Caco-2 (cell line): ENCODE measurements around the gene COL12A1. TPM values are rescaled to one million over a fixed set of nuclear protein-coding genes. Genes with fewer than 3 reads are reported as not detected.

Experiments
- Bru-seq: library from RNA; stranded (reverse); fragments of 400-500 nt; gene quantifications from one replicate; lab custom pipeline; 2021; lab: Mats Ljungman, UMichigan
- BruChase-seq, 2 experiments: library from RNA; stranded (reverse); fragments of 400-500 nt; gene quantifications; one replicate each; lab custom pipeline; 2021; lab: Mats Ljungman, UMichigan
- BruUV-seq: library from RNA; stranded (reverse); fragments of 400-500 nt; replicated peaks from 2 replicates; lab custom pipeline; 2021; lab: Mats Ljungman, UMichigan
- CTCF ChIA-PET: fragments of 300-600 bp; sonication (Branson Sonifier 250); formaldehyde crosslinking; loops from one replicate; lab custom pipeline; 2022; ENCODE audit warnings: antibody characterized with exemption; lab: Charles Lee
- POLR2A ChIA-PET: fragments of 300-600 bp; sonication (Branson Sonifier 250); formaldehyde crosslinking; loops from one replicate; lab custom pipeline; 2022; ENCODE audit warnings: antibody characterized with exemption; lab: Charles Lee
- DNase-seq, 2 experiments: peaks; one replicate each; pipeline versions ENCODE4 v3.0.0 to v3.0.0-alpha.2; 2020 to 2022
- H3K27me3 ChIP-seq: replicated peaks from 2 replicates; pipeline ENCODE4 v1.6.0; 2011; ENCODE audit warnings: low read length; ENCODE audit not compliant: control insufficient read depth, insufficient read depth
- H3K36me3 ChIP-seq: 2 replicates; pipeline ENCODE4 v1.5.1; 2011; ENCODE audit warnings: low read length; ENCODE audit not compliant: control insufficient read depth, insufficient read depth
- H3K4me1 ChIP-seq: fragments of 250-450 bp; sonication (Bioruptor Pico); 2 replicates; pipeline ENCODE4 v1.5.1; 2020; ENCODE audit warnings: mild to moderate bottlenecking
- H3K4me3 ChIP-seq: 2 replicates; pipeline ENCODE4 v1.5.1; 2011; ENCODE audit warnings: low read depth, mild to moderate bottlenecking, control low read depth, low read length
- H3K9me3 ChIP-seq: fragments of 250-450 bp; sonication (Bioruptor Pico); 2 replicates; pipeline ENCODE4 v1.5.1; 2020; ENCODE audit warnings: mild to moderate bottlenecking, moderate library complexity
- H3K27ac Mint-ChIP-seq: one replicate; pipeline ENCODE4 v1.8.0; 2022; ENCODE audit warnings: mixed read lengths; ENCODE audit not compliant: unreplicated experiment
- H3K27me3 Mint-ChIP-seq: one replicate; pipeline ENCODE4 v1.8.0; 2022; ENCODE audit warnings: mixed read lengths; ENCODE audit not compliant: insufficient read depth, unreplicated experiment
- H3K36me3 Mint-ChIP-seq: one replicate; pipeline ENCODE4 v1.8.0; 2022; ENCODE audit warnings: mild to moderate bottlenecking, mixed read lengths; ENCODE audit not compliant: insufficient read depth, unreplicated experiment
- H3K4me1 Mint-ChIP-seq: one replicate; pipeline ENCODE4 v1.8.0; 2022; ENCODE audit warnings: low read depth, mixed read lengths; ENCODE audit not compliant: unreplicated experiment
- H3K4me3 Mint-ChIP-seq: one replicate; pipeline ENCODE4 v1.8.0; 2022; ENCODE audit warnings: mild to moderate bottlenecking, moderate library complexity, mixed read lengths; ENCODE audit not compliant: unreplicated experiment
- H3K9me3 Mint-ChIP-seq: one replicate; pipeline ENCODE4 v1.8.0; 2022; ENCODE audit warnings: mixed read lengths; ENCODE audit not compliant: unreplicated experiment
- CTCF ChIP-seq, 2 experiments: fragments of 200-600 bp in 1 of 2; IDR thresholded peaks; 1 replicate in 1 of 2; 2 replicates in 1 of 2; pipeline versions ENCODE4 v1.5.1 to v1.8.0; 2011 to 2022; ENCODE audit warnings: antibody characterized with exemption in 1 of 2, control low read depth in 1 of 2, inconsistent platforms in 1 of 2, low read depth in 1 of 2, low read length in 1 of 2, mild to moderate bottlenecking in 1 of 2, moderate library complexity in 1 of 2; ENCODE audit not compliant: insufficient read depth in 1 of 2, severe bottlenecking in 1 of 2, unreplicated experiment in 1 of 2
- intact Hi-C: fragments of 100-400 bp; cut with micrococcal nuclease; formaldehyde crosslinking; loops from one replicate; pipeline ENCODE4 v1.10.0; 2022; ENCODE audit not compliant: unreplicated experiment
- long read RNA-seq: library from polyadenylated mRNA; stranded (forward); transcript quantifications from one replicate; pipeline ENCODE4 v2.0.0, GENCODE V29; 2022
- total RNA-seq: library from RNA; stranded (reverse); gene quantifications from 2 replicates; pipeline ENCODE4 v1.2.3, GENCODE V29; 2022

COL12A1 gene
- total RNA-seq (61.8 and 68.0 TPM in 2 replicates), Bru-seq, nascent RNA (percentile 77 among the genes with signal in this experiment), BruChase-seq, experiment 1, labeled RNA remaining after a 2-hour chase (percentile 84 among the genes with signal in this experiment), BruChase-seq, experiment 2, labeled RNA remaining after a 6-hour chase (percentile 85 among the genes with signal in this experiment)
- long read RNA-seq, partial matches to known transcripts: 20 of 27 reads
- long read RNA-seq, other reads (novel, unspliced or antisense): 7 of 27 reads

- Mint-ChIP-seq H3K36me3 (peaks cover 6% of the 10 kb centered on the region), H3K27ac (peak within 1 kb of the TSS; percentile 43), H3K9me3 (no peaks in the 10 kb centered on the region), H3K27me3 (no peaks in the 10 kb centered on the region), H3K4me3 (peak within 1 kb of the TSS; percentile 82), H3K4me1 (peaks cover 16% of the 10 kb centered on the region)
- Histone ChIP-seq H3K27me3 (no peaks in the 10 kb centered on the region), H3K9me3 (no peaks in the 10 kb centered on the region), H3K4me1 (peaks cover 10% of the 10 kb centered on the region), H3K4me3 (peak within 1 kb of the TSS; percentile 45), H3K36me3 (no peaks in the 10 kb centered on the region)
- peak in 1 of 2 experiments; percentile 11 for TF ChIP-seq CTCF (IDR thresholded peaks at IDR 0.05; ENCODE audit: insufficient read depth in 1 of 2, low read depth in 1 of 2, low read length in 1 of 2, severe bottlenecking in 1 of 2, unreplicated experiment in 1 of 2)
- DNase-seq: peak; percentile 77 to 78
- intact Hi-C loops: loop anchor here (5.0 to 10.0 kb wide), 5 partner anchors 131 to 1529 kb away; no protein-coding TSS in a partner anchor
- TSS peak; percentile 64 for BruUV-seq
- ChIA-PET CTCF (interaction anchor here (1.1 to 2.2 kb wide), 4 partner anchors 12 to 271 kb away, joined by 3 to 8 read pairs (median 5); no protein-coding TSS in a partner anchor), POLR2A (no interaction called here)
Observed at GRCh38 chr6:75205776-75206575, at the start of gene COL12A1. TSS of gene COL12A1 (minus strand) at chr6:75206053. CDS start at chr6:75202792, 3,261 bp downstream.

GRCh38 chr6:75250552-75250951 lies 44.7 kb upstream of the COL12A1 start:
- BruUV-seq: no TSS peak
- Mint-ChIP-seq H3K27ac (no peak overlapping the region), H3K27me3 (no peaks in the 10 kb centered on the region), H3K9me3 (no peaks in the 10 kb centered on the region), H3K4me3 (no peak overlapping the region), H3K36me3 (no peaks in the 10 kb centered on the region), H3K4me1 (no peaks in the 10 kb centered on the region)
- H3K27me3 ChIP-seq: no peaks in the 10 kb centered on the region
- H3K4me3 ChIP-seq: no peak overlapping the region
- intact Hi-C loops: no loop called here
- ChIA-PET CTCF (no interaction called here), POLR2A (no interaction called here)
- H3K4me1 ChIP-seq: no peaks in the 10 kb centered on the region
- no peak for DNase-seq
- no peaks in the 10 kb centered on the region for H3K36me3 ChIP-seq
- no peaks in the 10 kb centered on the region for H3K9me3 ChIP-seq
- no peak for TF ChIP-seq CTCF (IDR thresholded peaks at IDR 0.05; ENCODE audit: insufficient read depth in 1 of 2, low read depth in 1 of 2, low read length in 1 of 2, severe bottlenecking in 1 of 2, unreplicated experiment in 1 of 2)

GRCh38 chr6:75249837-75250236 lies 44.0 kb upstream of the COL12A1 start:
- Mint-ChIP-seq H3K36me3 (no peaks in the 10 kb centered on the region), H3K4me3 (no peak overlapping the region), H3K4me1 (no peaks in the 10 kb centered on the region), H3K9me3 (no peaks in the 10 kb centered on the region), H3K27ac (no peak overlapping the region), H3K27me3 (no peaks in the 10 kb centered on the region)
- H3K4me3 ChIP-seq: no peak overlapping the region
- H3K4me1 ChIP-seq: no peaks in the 10 kb centered on the region
- ChIA-PET POLR2A (no interaction called here), CTCF (no interaction called here)
- H3K27me3 ChIP-seq: no peaks in the 10 kb centered on the region
- BruUV-seq: no TSS peak
- no peak for DNase-seq
- intact Hi-C loops: no loop called here
- no peaks in the 10 kb centered on the region for H3K9me3 ChIP-seq
- no peaks in the 10 kb centered on the region for H3K36me3 ChIP-seq
- no peak for TF ChIP-seq CTCF (IDR thresholded peaks at IDR 0.05; ENCODE audit: insufficient read depth in 1 of 2, low read depth in 1 of 2, low read length in 1 of 2, severe bottlenecking in 1 of 2, unreplicated experiment in 1 of 2)
